ENCODE results near the gene ADAMTS17.

ADAMTS17 gene

DNA sequence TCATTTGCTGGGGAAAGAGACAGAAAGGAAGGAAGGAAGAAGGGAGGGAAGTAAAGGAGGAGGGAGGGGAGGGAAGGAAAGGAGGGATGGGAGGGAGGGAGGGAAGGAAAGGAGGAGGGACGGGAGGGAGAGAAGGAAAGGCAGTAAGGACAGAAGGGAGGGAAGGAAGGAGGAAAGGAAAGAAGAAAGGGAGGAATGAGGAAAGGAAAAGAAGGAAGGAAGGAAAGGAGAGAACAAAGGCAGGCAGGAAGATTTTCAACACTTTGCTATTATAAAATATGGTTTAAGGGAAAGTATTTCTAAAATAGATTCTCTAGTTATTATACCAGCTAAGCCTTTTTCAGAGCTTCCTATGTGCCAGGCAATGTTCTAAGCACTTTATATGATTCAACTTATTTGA, 330.5 kb downstream of the ADAMTS17 start:
- TF ChIP-seq CTCF (IDR thresholded peaks at IDR 0.05) = no peak

GRCh38 chr15:100009372-100009771, 332.4 kb downstream of the ADAMTS17 start:
- no peak for TF ChIP-seq CTCF (IDR thresholded peaks at IDR 0.05)

DNA sequence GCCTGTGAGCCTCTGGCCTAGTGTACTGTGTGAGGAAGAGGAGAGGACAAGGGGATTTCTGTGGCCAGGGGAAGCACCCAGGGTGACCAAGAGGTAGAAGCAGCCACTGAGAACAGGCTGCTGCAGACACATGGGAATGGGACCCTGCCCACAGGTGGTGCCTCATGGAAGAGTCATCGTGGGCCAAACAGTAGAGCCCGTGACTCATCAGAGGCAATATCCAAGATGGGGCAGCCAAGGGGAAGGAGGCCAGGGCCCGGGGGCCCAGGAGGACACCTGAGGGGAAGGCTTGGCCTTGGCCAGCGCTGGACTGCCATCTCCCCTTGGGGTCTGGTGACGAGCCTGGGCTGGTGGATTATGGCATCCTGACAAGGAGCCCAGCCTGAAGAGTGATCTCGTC, 333.5 kb downstream of the ADAMTS17 start:
- no peak for TF ChIP-seq CTCF (IDR thresholded peaks at IDR 0.05)

GRCh38 chr15:100007609-100008008, 334.2 kb downstream of the ADAMTS17 start:
- TF ChIP-seq CTCF (IDR thresholded peaks at IDR 0.05) = no peak

GRCh38 chr15:100005715-100006114, 336.1 kb downstream of the ADAMTS17 start:
- no peak for TF ChIP-seq CTCF (IDR thresholded peaks at IDR 0.05)

GRCh38 chr15:100005013-100005412, 336.8 kb downstream of the ADAMTS17 start:
- TF ChIP-seq CTCF (IDR thresholded peaks at IDR 0.05) = no peak

GRCh38 chr15:100002787-100003536, 338.8 kb downstream of the ADAMTS17 start:
- TF ChIP-seq CTCF (IDR thresholded peaks at IDR 0.05) = no peak

Measured in LNCAP (cell line).